HepG2 (cell line): Measurements from ENCODE around the gene PTMA. TPM values are rescaled to one million over a fixed set of nuclear protein-coding genes. Genes with fewer than 3 reads are reported as not detected.
A peak's percentile ranks its signal among the peaks of the same experiment; 100 is the strongest.

Experiments
- ADNP ChIP-seq: sonication (generic); formaldehyde crosslinking; IDR thresholded peaks from 2 replicates; pipeline ENCODE4 v1.4.0; 2020; ENCODE audit warnings: missing genetic modification reagents
- CCDC6 ChIP-seq: sonication (generic); formaldehyde crosslinking; IDR thresholded peaks from 2 replicates; pipeline ENCODE4 v1.8.1; 2022; ENCODE audit warnings: mild to moderate bottlenecking, missing genetic modification reagents, moderate library complexity
- CHCHD3 ChIP-seq: sonication (generic); formaldehyde crosslinking; IDR thresholded peaks from 2 replicates; pipeline ENCODE4 v1.8.0; 2022; ENCODE audit warnings: mild to moderate bottlenecking, missing genetic modification reagents, moderate library complexity
- DPF2 ChIP-seq: sonication (generic); formaldehyde crosslinking; IDR thresholded peaks from 2 replicates; pipeline ENCODE4 v1.4.0; 2020; ENCODE audit warnings: mild to moderate bottlenecking, low read depth, missing genetic modification reagents, borderline replicate concordance
- GATA4 ChIP-seq: sonication (generic); IDR thresholded peaks from 2 replicates; pipeline ENCODE4 v1.6.1; 2016; ENCODE audit warnings: antibody characterized with exemption, low read depth, borderline replicate concordance
- NKX3-1 ChIP-seq: sonication (generic); formaldehyde crosslinking; IDR thresholded peaks from 2 replicates; pipeline ENCODE4 v1.5.0; 2020; ENCODE audit warnings: missing genetic modification reagents
- PAX8 ChIP-seq: sonication (generic); formaldehyde crosslinking; IDR thresholded peaks from 2 replicates; pipeline ENCODE4 v1.8.0; 2022; ENCODE audit warnings: mild to moderate bottlenecking, missing genetic modification reagents, borderline replicate concordance
- PHB2 ChIP-seq: fragments of 450-650 bp; IDR thresholded peaks from 2 replicates; pipeline ENCODE4 v1.6.1; 2018; ENCODE audit not compliant: partially characterized antibody
- PHF20 ChIP-seq: sonication (generic); formaldehyde crosslinking; IDR thresholded peaks from 2 replicates; pipeline ENCODE4 v1.5.0; 2020; ENCODE audit warnings: mild to moderate bottlenecking, missing genetic modification reagents
- RBAK ChIP-seq: sonication (generic); formaldehyde crosslinking; IDR thresholded peaks from 2 replicates; pipeline ENCODE4 v1.5.1; 2020; ENCODE audit warnings: mild to moderate bottlenecking, missing genetic modification reagents
- SNRNP70 ChIP-seq: fragments of 200-400 bp; formaldehyde crosslinking; IDR thresholded peaks from 2 replicates; pipeline ENCODE4 v1.6.1; 2017; ENCODE audit warnings: mild to moderate bottlenecking, low read depth, low read length, moderate library complexity
- SP4 ChIP-seq: sonication (generic); formaldehyde crosslinking; IDR thresholded peaks from 2 replicates; pipeline ENCODE4 v1.8.1; 2023; ENCODE audit warnings: mild to moderate bottlenecking, missing genetic modification reagents
- SUZ12 ChIP-seq: fragments of 150-350 bp; IDR thresholded peaks from 2 replicates; pipeline ENCODE4 v1.6.1; 2014; ENCODE audit warnings: low read depth, low read length
- ZBTB25 ChIP-seq: IDR thresholded peaks from 2 replicates; pipeline ENCODE4 v1.6.1; 2018; ENCODE audit warnings: missing genetic modification reagents
- ZIK1 ChIP-seq: sonication (generic); formaldehyde crosslinking; IDR thresholded peaks from 2 replicates; pipeline ENCODE4 v1.5.0; 2020; ENCODE audit warnings: mild to moderate bottlenecking, low read depth, missing genetic modification reagents, borderline replicate concordance
- ZNF549 ChIP-seq: sonication (generic); formaldehyde crosslinking; IDR thresholded peaks from 2 replicates; pipeline ENCODE4 v1.5.0; 2020; ENCODE audit warnings: missing genetic modification reagents
- ZNF687 ChIP-seq: sonication (generic); formaldehyde crosslinking; IDR thresholded peaks from 2 replicates; pipeline ENCODE4 v1.5.1; 2020; ENCODE audit warnings: mild to moderate bottlenecking, missing genetic modification reagents, moderate library complexity
- ZNF703 ChIP-seq: sonication (generic); formaldehyde crosslinking; IDR thresholded peaks from 2 replicates; pipeline ENCODE4 v1.5.1; 2020; ENCODE audit warnings: missing genetic modification reagents, mild to moderate bottlenecking, moderate library complexity, borderline replicate concordance
- ZNF816 ChIP-seq: sonication (generic); formaldehyde crosslinking; IDR thresholded peaks from 2 replicates; pipeline ENCODE4 v1.8.0; 2022; ENCODE audit warnings: missing genetic modification reagents, mild to moderate bottlenecking, borderline replicate concordance
- ZSCAN12 ChIP-seq: sonication (generic); formaldehyde crosslinking; IDR thresholded peaks from 2 replicates; pipeline ENCODE4 v1.9.0; 2021; ENCODE audit warnings: mild to moderate bottlenecking, missing genetic modification reagents
- ZSCAN5A ChIP-seq: sonication (generic); formaldehyde crosslinking; IDR thresholded peaks from 2 replicates; pipeline ENCODE4 v1.8.0; 2022; ENCODE audit warnings: mild to moderate bottlenecking, missing genetic modification reagents, borderline replicate concordance
- polyA plus RNA-seq, 8 experiments: library from polyadenylated mRNA; depleted of rRNA in 3 of 8; stranded (reverse) in 7 of 8; unstranded in 1 of 8; fragments of >200 nt; fragmentation: Illumina TruSeq in 4 of 8; extraction: Trizol in 4 of 8; gene quantifications; 2 replicates each; pipeline versions ENCODE4 v1.2.1 to v1.2.3, GENCODE V29; 2011 to 2016; ENCODE audit warnings: low read depth in 4 of 8, missing spikeins in 1 of 8, mixed read lengths in 1 of 8; ENCODE audit not compliant: insufficient read depth in 1 of 8
- total RNA-seq, 5 experiments: library from RNA; depleted of rRNA; stranded (reverse); fragments of >200 nt; fragmentation: Illumina TruSeq; extraction: Trizol; gene quantifications; 2 replicates each; pipeline ENCODE4 v1.2.3, GENCODE V29; 2016; ENCODE audit warnings: low read depth in 1 of 5
- TF ChIP-seq, protein P1 (sequence below): sonication (generic); formaldehyde crosslinking; IDR thresholded peaks from 2 replicates; pipeline ENCODE4 v1.4.0; 2020; ENCODE audit warnings: missing genetic modification reagents

Gene PTMA
- total and polyA plus RNA-seq, 2 of the 13 experiments (the other 11 are each of a cell fraction or from before 2014, with no cell fraction given) = 190 to 1,086 TPM

DNA sequence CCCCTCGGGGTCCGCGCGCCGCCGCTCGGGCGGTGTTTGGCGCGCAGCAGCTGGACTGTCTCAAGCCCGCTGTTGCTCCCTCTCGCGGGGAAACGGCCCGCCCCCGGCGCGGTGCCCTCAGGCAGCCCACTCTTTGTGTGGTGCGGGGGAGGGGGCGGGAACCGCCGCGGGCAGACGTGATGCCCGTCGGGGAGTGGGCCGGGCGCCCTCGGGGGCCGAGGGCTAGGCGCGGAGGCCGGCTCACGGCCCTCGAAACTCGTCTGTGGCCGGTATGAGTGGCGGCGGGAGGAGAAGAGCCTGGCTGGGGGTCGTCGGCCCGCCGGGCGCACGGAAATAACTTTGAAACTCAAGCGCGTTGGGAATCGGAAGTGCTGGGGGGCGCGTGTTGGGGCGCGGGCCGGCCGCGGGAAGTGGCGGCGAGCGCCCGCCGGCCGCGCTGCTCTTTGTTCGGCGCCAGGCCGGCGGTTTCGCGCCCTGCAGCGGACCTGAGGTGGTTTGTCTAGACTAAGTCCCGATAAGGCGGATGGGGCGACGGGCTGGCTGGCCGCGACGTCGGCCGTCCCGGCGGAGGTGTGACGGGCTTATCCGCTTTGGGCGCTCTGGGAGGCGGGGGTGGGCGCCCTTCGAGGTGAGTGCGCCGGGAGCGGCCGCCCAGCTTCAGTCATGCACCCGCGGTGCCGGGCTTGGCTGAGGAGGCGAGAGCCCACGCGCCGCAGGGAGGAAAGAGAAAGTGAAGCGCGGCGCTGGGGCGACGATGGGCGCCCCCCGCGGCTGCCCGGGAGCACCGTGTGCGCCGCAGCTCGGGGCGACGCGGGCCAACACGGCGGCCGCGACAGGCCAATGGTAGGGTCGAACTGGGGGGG lies 679 bp downstream of the PTMA start (continued):
- TF ChIP-seq ZBTB25 (no peak), PHF20 (no peak), SP4 (CRISPR knock-in tag) (no peak; the same call in 1 of the 2 replicates), ZSCAN12 (CRISPR knock-in tag) (no peak), ZSCAN5A (CRISPR knock-in tag) (no peak; the same call in 1 of the 2 replicates), ZIK1 (CRISPR knock-in tag) (no peak; the same call in 1 of the 2 replicates), CCDC6 (no peak; the same call in 1 of the 2 replicates), ZNF703 (0 out of 2 replicates have a peak, but pooled peaks have one; percentile 14), GATA4 (no peak), ADNP (no peak), PHB2 (no peak), CHCHD3 (peak; percentile 92), NKX3-1 (CRISPR knock-in tag) (no peak), RBAK (CRISPR knock-in tag) (no peak), ZNF549 (no peak), DPF2 (CRISPR knock-in tag) (no peak), PAX8 (CRISPR knock-in tag) (peak; percentile 79; the same call in 1 of the 2 replicates), SUZ12 (no peak), ZNF687 (peak; percentile 26; the same call in 1 of the 2 replicates), ZNF816 (CRISPR knock-in tag) (0 out of 2 replicates have a peak, but pooled peaks have one; percentile 10), SNRNP70 (no peak)
- TF ChIP-seq, protein P1, sequence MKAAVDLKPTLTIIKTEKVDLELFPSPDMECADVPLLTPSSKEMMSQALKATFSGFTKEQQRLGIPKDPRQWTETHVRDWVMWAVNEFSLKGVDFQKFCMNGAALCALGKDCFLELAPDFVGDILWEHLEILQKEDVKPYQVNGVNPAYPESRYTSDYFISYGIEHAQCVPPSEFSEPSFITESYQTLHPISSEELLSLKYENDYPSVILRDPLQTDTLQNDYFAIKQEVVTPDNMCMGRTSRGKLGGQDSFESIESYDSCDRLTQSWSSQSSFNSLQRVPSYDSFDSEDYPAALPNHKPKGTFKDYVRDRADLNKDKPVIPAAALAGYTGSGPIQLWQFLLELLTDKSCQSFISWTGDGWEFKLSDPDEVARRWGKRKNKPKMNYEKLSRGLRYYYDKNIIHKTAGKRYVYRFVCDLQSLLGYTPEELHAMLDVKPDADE (CRISPR knock-in tag) = no peak
